Non-pigmented ciliary epithelial cell (primary cell): Measurements from ENCODE around the gene MARCKS.
"Not testable (repeated sequence)": the region's sequence is repeated elsewhere in the genome, so short reads cannot be mapped to it uniquely, and the experiment has no call there.

ENCODE experiments used
- DNase-seq: peaks from one replicate; pipeline ENCODE4 v3.0.0-alpha.2; 2010; ENCODE audit warnings: low read depth

Gene MARCKS

GRCh38 chr6:113884011-113884410 lies 26.9 kb downstream of the MARCKS start:
- DNase-seq = no peak

GRCh38 chr6:113886512-113886911 lies 29.4 kb downstream of the MARCKS start:
- DNase-seq = no peak

DNA sequence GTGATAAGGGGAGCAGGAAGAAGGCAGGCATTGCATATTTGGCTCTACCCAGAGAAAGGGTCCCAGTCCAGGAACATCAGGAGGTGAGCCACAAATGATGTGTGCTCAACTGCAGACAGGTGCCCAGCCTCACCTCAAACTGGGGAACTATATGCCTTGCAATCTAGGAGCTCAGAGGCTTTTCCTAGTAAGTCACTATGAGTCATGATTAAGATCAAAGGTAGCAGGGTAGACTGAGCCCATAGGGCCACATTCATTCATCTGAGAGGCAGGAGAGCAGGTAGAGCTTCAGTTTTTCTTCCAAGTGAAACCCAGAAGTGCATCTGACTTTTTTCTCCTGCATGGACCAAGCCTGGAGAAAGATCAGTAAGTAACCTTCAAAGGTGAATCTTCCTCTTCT lies 31.3 kb downstream of the MARCKS start:
- DNase-seq = no peak

GRCh38 chr6:113888956-113889630 lies 31.9 kb downstream of the MARCKS start:
- no peak for DNase-seq

- DNase-seq = no peak
Observed at GRCh38 chr6:113893451-113893850, 36.3 kb downstream of the MARCKS start.

GRCh38 chr6:113893866-113894265 lies 36.7 kb downstream of the MARCKS start:
- no peak for DNase-seq

- no peak for DNase-seq
Observed at GRCh38 chr6:113894712-113895674, 37.8 kb downstream of the MARCKS start.

DNA sequence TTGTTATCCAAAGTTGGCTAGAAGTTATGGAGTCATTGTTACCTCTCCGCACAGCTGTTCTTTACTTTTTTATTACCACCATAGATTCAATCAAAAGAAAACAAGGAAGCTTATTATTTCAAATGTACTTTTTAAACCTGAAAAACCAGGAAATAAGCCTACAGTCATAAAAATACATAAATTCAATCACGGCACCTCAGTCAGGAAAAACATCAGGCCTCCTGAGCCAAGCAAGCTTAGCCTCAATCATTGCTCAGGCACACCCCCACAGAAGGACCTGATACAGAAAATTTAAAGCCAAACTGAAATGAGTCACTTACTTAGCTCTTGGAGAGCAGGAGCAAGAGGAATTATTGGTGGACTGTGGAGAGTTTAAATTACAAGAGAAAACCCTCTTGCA lies 44.3 kb downstream of the MARCKS start:
- DNase-seq = no peak

- DNase-seq = no peak
Observed at GRCh38 chr6:113903666-113904330, 46.7 kb downstream of the MARCKS start.

GRCh38 chr6:113907102-113907815 lies 50.1 kb downstream of the MARCKS start:
- no peak for DNase-seq

DNA sequence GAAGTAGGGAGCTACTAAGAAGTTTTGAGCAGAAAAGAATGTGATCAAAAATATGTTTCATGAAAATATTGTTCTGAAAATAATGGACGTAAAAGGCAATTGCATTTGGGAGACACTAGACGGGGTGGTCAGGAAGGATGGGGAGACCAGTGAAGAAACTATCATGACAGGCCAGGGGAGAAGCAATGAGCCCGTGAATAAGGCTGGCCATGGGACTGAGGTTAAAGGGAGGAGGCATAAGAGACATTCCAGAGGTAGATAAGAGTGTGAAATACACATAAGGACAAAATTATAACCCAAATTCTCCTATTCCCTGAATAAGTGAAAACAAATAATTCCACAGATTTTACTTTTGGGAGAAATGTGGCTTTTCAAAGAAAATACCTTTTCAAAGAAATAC lies 51.7 kb downstream of the MARCKS start:
- no peak for DNase-seq

GRCh38 chr6:113909224-113909856 lies 52.2 kb downstream of the MARCKS start:
- DNase-seq = no peak

GRCh38 chr6:113910285-113910684 lies 53.1 kb downstream of the MARCKS start:
- not testable (repeated sequence) for DNase-seq
